Measurements from ENCODE around the gene PKP2. TPM values are rescaled to one million over a fixed set of nuclear protein-coding genes. Genes with fewer than 3 reads are reported as not detected.

PKP2 gene
- total RNA-seq, 1 donor from 2014 or later, result 428 TPM

DNA sequence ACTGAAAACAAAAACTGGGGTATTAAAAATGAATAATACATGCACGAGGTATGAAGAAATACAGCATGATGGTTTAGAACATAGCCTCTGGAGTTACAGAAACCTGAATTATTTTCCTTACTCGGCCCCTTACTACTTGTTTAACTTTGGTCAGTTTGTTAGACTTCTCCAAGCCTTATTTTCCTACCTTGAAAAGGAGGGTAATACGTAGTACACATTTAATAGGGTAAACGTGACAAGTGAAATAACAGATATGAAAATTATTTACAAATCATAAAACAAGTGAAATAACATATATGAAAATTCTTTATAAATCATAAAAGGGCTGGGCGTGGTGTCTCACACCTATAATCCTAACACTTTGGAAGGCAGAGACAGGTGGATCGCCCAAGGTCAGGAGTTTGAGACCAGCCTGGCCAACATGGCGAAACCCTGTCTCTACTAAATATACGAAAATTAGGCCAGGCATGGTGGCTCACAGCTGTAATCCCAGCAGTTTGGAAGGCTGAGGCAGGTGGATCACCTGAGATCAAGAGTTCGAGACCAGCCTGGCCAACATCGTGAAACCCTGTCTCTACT, 11.4 kb upstream of the PKP2 start:
- Histone ChIP-seq H3K36me3 (no peaks in the 10 kb centered on the region), H3K4me1 (peaks cover 16% of the 10 kb centered on the region), H3K4me3 (no peak overlapping the region), H3K27me3 (ENCODE audit: low read depth) (no peaks in the 10 kb centered on the region), H3K27ac (replicated peaks) (no peak overlapping the region), H3K9me3 (replicated peaks) (no peaks in the 10 kb centered on the region)
- DNase-seq, result no peak
- intact Hi-C loops (cut with micrococcal nuclease), result no loop called here
- no peak for TF ChIP-seq CTCF (IDR thresholded peaks at IDR 0.05; ENCODE audit: borderline replicate concordance)

- Histone ChIP-seq H3K4me3 (no peak overlapping the region), H3K4me1 (peaks cover 20% of the 10 kb centered on the region), H3K27me3 (ENCODE audit: low read depth) (no peaks in the 10 kb centered on the region), H3K27ac (replicated peaks) (no peak overlapping the region), H3K9me3 (replicated peaks) (no peaks in the 10 kb centered on the region), H3K36me3 (no peaks in the 10 kb centered on the region)
- intact Hi-C loops (cut with micrococcal nuclease), result no loop called here
- no peak for TF ChIP-seq CTCF (IDR thresholded peaks at IDR 0.05; ENCODE audit: borderline replicate concordance)
- no peak for DNase-seq
Observed at GRCh38 chr12:32907166-32907565, 10.6 kb upstream of the PKP2 start.

- Histone ChIP-seq H3K4me1 (peaks cover 20% of the 10 kb centered on the region), H3K27me3 (ENCODE audit: low read depth) (no peaks in the 10 kb centered on the region), H3K27ac (replicated peaks) (peak overlapping the region; percentile 1), H3K4me3 (no peak overlapping the region), H3K9me3 (replicated peaks) (no peaks in the 10 kb centered on the region), H3K36me3 (no peaks in the 10 kb centered on the region)
- DNase-seq, result no peak
- intact Hi-C loops (cut with micrococcal nuclease), result no loop called here
- TF ChIP-seq CTCF (IDR thresholded peaks at IDR 0.05; ENCODE audit: borderline replicate concordance), result no peak
Observed at GRCh38 chr12:32906399-32907165, 10.0 kb upstream of the PKP2 start.

DNA sequence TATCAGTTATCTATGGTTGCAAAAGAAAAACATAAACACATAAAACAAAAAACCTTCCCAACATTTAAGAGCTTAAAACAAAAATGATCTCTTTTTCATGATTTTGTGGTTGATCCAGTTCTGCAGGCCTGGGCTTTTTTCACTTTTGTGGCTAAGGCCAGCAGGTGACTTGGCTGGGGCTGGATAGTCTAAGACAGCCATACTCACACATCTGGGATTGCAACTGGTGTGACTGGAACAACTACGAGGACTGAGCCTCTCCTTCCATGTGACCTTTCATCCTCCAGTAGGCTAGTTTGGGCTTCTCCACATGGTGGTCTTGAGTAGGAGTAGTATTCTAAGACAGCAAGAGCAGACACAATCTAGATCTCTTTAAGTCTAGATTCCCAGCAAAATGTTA, 7.2 kb upstream of the PKP2 start:
- peak overlapping the region; percentile 36 for H3K27ac ChIP-seq (replicated peaks)
- H3K27me3 ChIP-seq (ENCODE audit: low read depth), result no peaks in the 10 kb centered on the region
- DNase-seq, result no peak
- intact Hi-C loops (cut with micrococcal nuclease), result no loop called here
- TF ChIP-seq CTCF (IDR thresholded peaks at IDR 0.05; ENCODE audit: borderline replicate concordance), result no peak
- H3K4me3 ChIP-seq, result no peak overlapping the region
- peaks cover 20% of the 10 kb centered on the region for H3K4me1 ChIP-seq
- no peaks in the 10 kb centered on the region for H3K9me3 ChIP-seq (replicated peaks)
- H3K36me3 ChIP-seq, result no peaks in the 10 kb centered on the region

DNA sequence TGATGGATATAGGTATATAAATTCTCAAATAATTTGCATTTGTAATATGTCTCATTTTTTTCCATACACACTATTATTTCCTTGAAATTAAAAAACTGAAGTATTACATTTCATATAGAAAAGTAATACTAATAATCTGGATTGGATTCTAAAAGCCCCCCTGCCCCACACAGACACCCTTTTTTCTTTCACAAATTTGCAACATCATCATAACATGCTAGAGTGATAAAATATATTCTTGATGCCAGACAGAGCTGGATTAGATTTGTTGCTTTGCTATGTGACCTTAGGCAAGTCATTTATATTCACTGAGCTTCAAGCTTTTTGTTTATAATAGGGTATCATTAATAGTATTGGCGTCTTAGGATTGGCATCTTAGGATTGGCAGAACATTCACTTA, 6.7 kb upstream of the PKP2 start:
- TF ChIP-seq CTCF (IDR thresholded peaks at IDR 0.05; ENCODE audit: borderline replicate concordance), result no peak
- intact Hi-C loops (cut with micrococcal nuclease), result no loop called here

More for the DNA sequence above, 6.7 kb upstream of the PKP2 start:
- no peak overlapping the region for H3K4me3 ChIP-seq
- no peaks in the 10 kb centered on the region for H3K36me3 ChIP-seq
- peaks cover 20% of the 10 kb centered on the region for H3K4me1 ChIP-seq
- H3K9me3 ChIP-seq (replicated peaks), result no peaks in the 10 kb centered on the region
- no peak overlapping the region for H3K27ac ChIP-seq (replicated peaks)
- no peak for DNase-seq
- H3K27me3 ChIP-seq (ENCODE audit: low read depth), result no peaks in the 10 kb centered on the region
